ENCODE results near the gene GLRX.

GRCh38 chr5:95866435-95867040 is 44.0 kb upstream of the GLRX start:
- no peak for TF ChIP-seq CTCF (IDR thresholded peaks at IDR 0.05 in 2 of 3, conservative IDR thresholded peaks at IDR 0.05 in 1 of 3; ENCODE audit: control insufficient read depth in 2 of 3, extremely low read depth in 1 of 3, insufficient read depth in 1 of 3, low read depth in 3 of 3, low read length in 3 of 3)
- no peak for TF ChIP-seq ATF3 (IDR thresholded peaks at IDR 0.05; ENCODE audit: borderline replicate concordance, extremely low read depth, low read depth, low read length)
- TF ChIP-seq EZH2 (IDR thresholded peaks at IDR 0.05; ENCODE audit: borderline replicate concordance, control insufficient read depth, low read depth, low read length), result no peak
- TF ChIP-seq SP1 (IDR thresholded peaks at IDR 0.05; ENCODE audit: low read depth, low read length), result no peak
- no peak for TF ChIP-seq CEBPZ (IDR thresholded peaks at IDR 0.05; ENCODE audit: low read depth, low read length)
- TF ChIP-seq CREB1 (IDR thresholded peaks at IDR 0.05; ENCODE audit: low read depth), result no peak
- no peak for TF ChIP-seq REST (IDR thresholded peaks at IDR 0.05; ENCODE audit: low read depth, low read length)
- no peak for TF ChIP-seq SRF (IDR thresholded peaks at IDR 0.05; ENCODE audit: low read depth in 2 of 2, low read length in 2 of 2)
- TF ChIP-seq MTA2 (IDR thresholded peaks at IDR 0.05; ENCODE audit: low read depth), result no peak
- no peak for TF ChIP-seq CEBPB (IDR thresholded peaks at IDR 0.05; ENCODE audit: borderline replicate concordance in 1 of 2, low read depth in 2 of 2, low read length in 2 of 2)
- TF ChIP-seq ESRRA (IDR thresholded peaks at IDR 0.05; ENCODE audit: low read length), result no peak
- no peak for TF ChIP-seq FOXK2 (IDR thresholded peaks at IDR 0.05)
- no peak for TF ChIP-seq ZNF384 (IDR thresholded peaks at IDR 0.05; ENCODE audit: borderline replicate concordance, low read depth, low read length)
